ENCODE data around the gene MYOM3. TPM values are rescaled to one million over a fixed set of nuclear protein-coding genes. Genes with fewer than 3 reads are reported as not detected.
A peak's percentile ranks its signal among the peaks of the same experiment; 100 is the strongest.
"Not testable (repeated sequence)": the region's sequence is repeated elsewhere in the genome, so short reads cannot be mapped to it uniquely, and the experiment has no call there.

The MYOM3 gene
- total RNA-seq, 1 experiment from 2014 or later = not detected

GRCh38 chr1:24048205-24048869 lies 63.6 kb downstream of the MYOM3 start:
- no peak overlapping the region for H3K4me3 ChIP-seq (ENCODE audit: low read depth, low read length, poor library complexity, severe bottlenecking)
- BruUV-seq (replicated peaks) = no TSS peak
- H3K9me3 ChIP-seq (ENCODE audit: low read depth, low read length, poor library complexity, severe bottlenecking) = no peaks in the 10 kb centered on the region
- H3K27me3 ChIP-seq (replicated peaks; ENCODE audit: insufficient read depth, low read depth, low read length, poor library complexity) = no peaks in the 10 kb centered on the region
- POLR2A ChIA-PET (ENCODE audit: low non-redundant PET) = no interaction called here
- no peak for DNase-seq (ENCODE audit: low spot score)
- H3K36me3 ChIP-seq (ENCODE audit: insufficient read depth, low read length, poor library complexity, severe bottlenecking) = no peaks in the 10 kb centered on the region
- H3K4me1 ChIP-seq (ENCODE audit: insufficient read depth, low read length, poor library complexity, severe bottlenecking) = peaks cover 35% of the 10 kb centered on the region
- H3K27ac ChIP-seq (ENCODE audit: low read depth, low read length, poor library complexity, severe bottlenecking) = no peak overlapping the region
- CTCF ChIA-PET = no interaction called here
- intact Hi-C loops (cut with micrococcal nuclease; ENCODE audit: unreplicated experiment) = no loop called here
- TF ChIP-seq EZH2 (IDR thresholded peaks at IDR 0.05; ENCODE audit: borderline replicate concordance, low read depth, low read length, poor library complexity, severe bottlenecking) (no peak), CTCF (conservative IDR thresholded peaks at IDR 0.05; ENCODE audit: low read depth, low read length) (no peak)

- intact Hi-C loops (cut with micrococcal nuclease; ENCODE audit: unreplicated experiment) = no loop called here
- CTCF ChIA-PET = no interaction called here
- Histone ChIP-seq H3K4me3 (ENCODE audit: low read depth, low read length, poor library complexity, severe bottlenecking) (no peak overlapping the region), H3K9me3 (ENCODE audit: low read depth, low read length, poor library complexity, severe bottlenecking) (no peaks in the 10 kb centered on the region), H3K4me1 (ENCODE audit: insufficient read depth, low read length, poor library complexity, severe bottlenecking) (peaks cover 32% of the 10 kb centered on the region), H3K36me3 (ENCODE audit: insufficient read depth, low read length, poor library complexity, severe bottlenecking) (no peaks in the 10 kb centered on the region), H3K27ac (ENCODE audit: low read depth, low read length, poor library complexity, severe bottlenecking) (no peak overlapping the region), H3K27me3 (replicated peaks; ENCODE audit: insufficient read depth, low read depth, low read length, poor library complexity) (no peaks in the 10 kb centered on the region)
- no TSS peak for BruUV-seq (replicated peaks)
- no peak for TF ChIP-seq EZH2 (IDR thresholded peaks at IDR 0.05; ENCODE audit: borderline replicate concordance, low read depth, low read length, poor library complexity, severe bottlenecking)
- TF ChIP-seq CTCF (conservative IDR thresholded peaks at IDR 0.05; ENCODE audit: low read depth, low read length) = no peak
- no peak for DNase-seq (ENCODE audit: low spot score)
- POLR2A ChIA-PET (ENCODE audit: low non-redundant PET) = no interaction called here
These were observed 64.8 kb downstream of the MYOM3 start for GRCh38 chr1:24047110-24047477.

DNA sequence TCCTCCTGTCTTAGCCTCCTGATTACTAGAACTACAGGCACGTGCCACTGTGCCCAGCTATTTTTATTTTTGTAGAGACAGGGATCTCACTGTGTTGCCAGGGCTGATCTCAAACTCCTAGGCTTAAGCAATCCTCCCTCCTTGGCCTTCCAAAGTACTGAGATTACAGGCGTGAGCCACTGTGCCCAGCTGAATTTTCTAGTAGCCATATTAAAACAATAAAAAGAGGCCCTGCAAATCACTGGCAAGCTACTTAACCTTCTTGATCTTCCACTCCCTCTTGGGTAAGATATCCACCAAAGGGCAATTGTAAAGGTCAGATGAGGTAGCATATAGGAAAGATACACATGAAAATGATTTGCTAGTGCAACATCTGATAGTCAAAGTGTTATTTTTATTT lies 66.2 kb downstream of the MYOM3 start:
- Histone ChIP-seq H3K27ac (ENCODE audit: low read depth, low read length, poor library complexity, severe bottlenecking) (peak overlapping the region; percentile 19), H3K9me3 (ENCODE audit: low read depth, low read length, poor library complexity, severe bottlenecking) (no peaks in the 10 kb centered on the region), H3K36me3 (ENCODE audit: insufficient read depth, low read length, poor library complexity, severe bottlenecking) (no peaks in the 10 kb centered on the region), H3K27me3 (replicated peaks; ENCODE audit: insufficient read depth, low read depth, low read length, poor library complexity) (no peaks in the 10 kb centered on the region), H3K4me1 (ENCODE audit: insufficient read depth, low read length, poor library complexity, severe bottlenecking) (peaks cover 19% of the 10 kb centered on the region), H3K4me3 (ENCODE audit: low read depth, low read length, poor library complexity, severe bottlenecking) (no peak overlapping the region)
- TF ChIP-seq CTCF (conservative IDR thresholded peaks at IDR 0.05; ENCODE audit: low read depth, low read length) (no peak), EZH2 (IDR thresholded peaks at IDR 0.05; ENCODE audit: borderline replicate concordance, low read depth, low read length, poor library complexity, severe bottlenecking) (no peak)
- BruUV-seq (replicated peaks) = no TSS peak
- intact Hi-C loops (cut with micrococcal nuclease; ENCODE audit: unreplicated experiment) = no loop called here
- ChIA-PET POLR2A (ENCODE audit: low non-redundant PET) (no interaction called here), CTCF (interaction anchor here (0.6 kb wide), 1 partner anchor 1764 kb away, joined by 4 read pairs; no protein-coding TSS in a partner anchor)
- no peak for DNase-seq (ENCODE audit: low spot score)

DNA sequence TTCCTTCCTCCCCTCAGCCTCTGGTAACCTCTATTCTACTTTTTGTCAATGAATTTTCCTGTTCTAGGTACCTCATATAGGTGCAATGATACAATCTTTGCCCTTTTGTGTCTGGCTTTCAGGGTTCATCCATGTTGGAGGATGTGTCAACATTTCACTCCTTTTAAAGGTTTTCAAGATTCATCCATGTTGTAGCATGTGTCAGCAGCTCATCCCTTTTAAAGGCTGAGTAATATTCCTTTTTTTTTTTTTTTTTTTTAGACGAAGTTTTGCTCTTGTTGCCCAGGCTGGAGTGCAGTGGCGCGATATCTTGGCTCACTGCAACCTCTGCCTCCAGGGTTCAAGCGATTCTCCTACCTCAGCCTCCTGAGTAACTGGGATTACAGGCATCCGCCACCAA lies 67.3 kb downstream of the MYOM3 start:
- POLR2A ChIA-PET (ENCODE audit: low non-redundant PET) = not testable (repeated sequence)

More for the DNA sequence above, 67.3 kb downstream of the MYOM3 start:
- intact Hi-C loops (cut with micrococcal nuclease; ENCODE audit: unreplicated experiment); BruUV-seq (replicated peaks); H3K4me3 ChIP-seq (ENCODE audit: low read depth, low read length, poor library complexity, severe bottlenecking); H3K36me3 ChIP-seq (ENCODE audit: insufficient read depth, low read length, poor library complexity, severe bottlenecking); H3K27ac ChIP-seq (ENCODE audit: low read depth, low read length, poor library complexity, severe bottlenecking); H3K9me3 ChIP-seq (ENCODE audit: low read depth, low read length, poor library complexity, severe bottlenecking); DNase-seq (ENCODE audit: low spot score); H3K27me3 ChIP-seq (replicated peaks; ENCODE audit: insufficient read depth, low read depth, low read length, poor library complexity); CTCF ChIA-PET: not testable (repeated sequence)
- H3K4me1 ChIP-seq (ENCODE audit: insufficient read depth, low read length, poor library complexity, severe bottlenecking) = peaks cover 16% of the 10 kb centered on the region

All from A673 (cell line).